CD4-positive, alpha-beta T cell treated with Interleukin-6 at 100 ng/mL for 8 hours (primary cell): ENCODE measurements around the gene USP7.
"Not testable (repeated sequence)": the region's sequence is repeated elsewhere in the genome, so short reads cannot be mapped to it uniquely, and the experiment has no call there.

Source experiments
- DNase-seq: peaks from one replicate; pipeline ENCODE4 v3.0.0-alpha.2; 2020; ENCODE audit warnings: mixed read lengths, low spot score

USP7 gene

GRCh38 chr16:8925455-8925854, 38.3 kb downstream of the USP7 start:
- DNase-seq: no peak

GRCh38 chr16:8924214-8924613, 39.5 kb downstream of the USP7 start:
- no peak for DNase-seq

- DNase-seq: no peak
Observed at GRCh38 chr16:8923199-8923598, 40.5 kb downstream of the USP7 start.

- DNase-seq: no peak
Observed at GRCh38 chr16:8921347-8921984, 42.2 kb downstream of the USP7 start.

GRCh38 chr16:8920645-8921346, 42.9 kb downstream of the USP7 start:
- no peak for DNase-seq

GRCh38 chr16:8919934-8920462, 43.7 kb downstream of the USP7 start:
- no peak for DNase-seq

- DNase-seq: no peak
Observed at GRCh38 chr16:8919089-8919933, 44.4 kb downstream of the USP7 start.

GRCh38 chr16:8917336-8917735, 46.4 kb downstream of the USP7 start:
- not testable (repeated sequence) for DNase-seq

GRCh38 chr16:8916541-8917225, 47.0 kb downstream of the USP7 start:
- no peak for DNase-seq

GRCh38 chr16:8915722-8916301, 47.9 kb downstream of the USP7 start:
- no peak for DNase-seq

GRCh38 chr16:8914098-8914497, 49.6 kb downstream of the USP7 start:
- no peak for DNase-seq

- DNase-seq: no peak
Observed at GRCh38 chr16:8912793-8913192, 50.9 kb downstream of the USP7 start.

- DNase-seq: no peak
Observed at GRCh38 chr16:8910811-8911210, 52.9 kb downstream of the USP7 start.

- no peak for DNase-seq
Observed at GRCh38 chr16:8908810-8909468, 54.8 kb downstream of the USP7 start.

GRCh38 chr16:8907096-8907495, 56.6 kb downstream of the USP7 start:
- DNase-seq: no peak

- DNase-seq: no peak
Observed at GRCh38 chr16:8905795-8906591, 57.7 kb downstream of the USP7 start.

- DNase-seq: no peak
Observed at GRCh38 chr16:8905168-8905762, 58.4 kb downstream of the USP7 start.

GRCh38 chr16:8904018-8904430, 59.7 kb downstream of the USP7 start:
- DNase-seq: no peak

GRCh38 chr16:8903004-8903403, 60.7 kb downstream of the USP7 start:
- no peak for DNase-seq

GRCh38 chr16:8901320-8901861, 62.3 kb downstream of the USP7 start:
- no peak for DNase-seq
